Measurements from ENCODE around the gene NUDT16L1. TPM values are rescaled to one million over a fixed set of nuclear protein-coding genes. Genes with fewer than 3 reads are reported as not detected.

Gene NUDT16L1
- total and polyA plus RNA-seq, 2 of the 4 experiments (the other 2 are of a cell fraction): 22.9 to 44.3 TPM

DNA sequence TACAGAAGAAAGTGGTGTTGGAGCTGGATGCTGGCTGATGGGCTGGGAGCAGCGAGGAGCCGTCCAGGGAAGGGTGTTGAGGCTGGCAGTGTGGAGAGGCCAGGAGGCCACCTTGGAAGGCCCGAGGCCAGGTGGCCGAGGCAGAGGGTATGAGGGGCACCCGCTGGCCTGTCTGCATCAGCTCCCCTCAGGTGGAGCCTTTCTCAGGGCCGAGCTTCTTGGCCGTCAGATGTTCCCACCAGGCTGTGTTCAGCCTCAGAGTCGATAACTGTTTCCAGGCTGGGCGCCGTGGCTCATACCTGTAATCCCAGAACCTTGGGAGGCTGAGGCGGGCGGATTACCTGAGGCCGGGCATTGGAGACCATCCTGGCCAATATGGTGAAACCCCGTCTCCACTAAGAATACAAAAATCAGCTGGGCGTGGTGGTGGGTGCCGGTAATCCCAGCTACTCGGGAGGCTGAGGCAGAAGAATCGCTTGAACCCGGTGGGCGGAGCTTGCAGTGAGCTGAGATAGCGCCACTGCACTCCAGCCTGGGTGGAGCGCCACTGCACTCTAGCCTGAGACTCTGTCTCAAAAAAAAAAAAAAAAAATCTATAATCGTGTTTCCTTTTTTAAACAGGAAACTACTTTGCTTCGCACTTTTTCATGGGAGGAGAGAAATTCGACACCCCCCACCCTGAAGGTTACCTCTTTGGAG is 43.5 kb upstream of the NUDT16L1 start:
- H2BK5ac ChIP-seq (ENCODE audit: low read depth, low read length, poor library complexity, severe bottlenecking): no peak overlapping the region
- H3K9me3 ChIP-seq (ENCODE audit: control insufficient read depth, insufficient read depth, low read length): no peaks in the 10 kb centered on the region
- H2BK15ac ChIP-seq (ENCODE audit: low read depth, low read length): no peak overlapping the region
- no peak overlapping the region for H2AFZ ChIP-seq (replicated peaks; ENCODE audit: low read length, poor library complexity)
- intact Hi-C loops (cut with micrococcal nuclease): no loop called here
- no peak overlapping the region for H3K9ac ChIP-seq (ENCODE audit: low read depth, low read length)
- H3K18ac ChIP-seq (ENCODE audit: low read depth, low read length): no peak overlapping the region
- TF ChIP-seq CEBPB (IDR thresholded peaks at IDR 0.05; ENCODE audit: low read depth, low read length) (no peak), RFX5 (IDR thresholded peaks at IDR 0.05; ENCODE audit: low read depth, low read length) (no peak), CHD1 (IDR thresholded peaks at IDR 0.05; ENCODE audit: low read depth, low read length) (no peak), USF2 (IDR thresholded peaks at IDR 0.05; ENCODE audit: low read depth, low read length) (no peak), CTCF (conservative IDR thresholded peaks at IDR 0.05; ENCODE audit: low read depth, low read length) (no peak), FOS (IDR thresholded peaks at IDR 0.05; ENCODE audit: low read depth, low read length) (no peak), POLR2A (IDR thresholded peaks at IDR 0.05; ENCODE audit: low read depth, low read length) (no peak), MAZ (IDR thresholded peaks at IDR 0.05; ENCODE audit: borderline replicate concordance, low read depth, low read length) (no peak), MXI1 (IDR thresholded peaks at IDR 0.05; ENCODE audit: borderline replicate concordance, low read depth, low read length) (no peak), SMC3 (IDR thresholded peaks at IDR 0.05; ENCODE audit: low read depth, low read length) (no peak), BHLHE40 (IDR thresholded peaks at IDR 0.05; ENCODE audit: low read depth, low read length) (no peak), RCOR1 (IDR thresholded peaks at IDR 0.05; ENCODE audit: insufficient replicate concordance, low read length) (no peak), RAD21 (IDR thresholded peaks at IDR 0.05; ENCODE audit: low read length) (no peak)
- no peak overlapping the region for H4K8ac ChIP-seq (ENCODE audit: low read depth in 2 of 2, low read length in 2 of 2)
- 96% methylated on average over 16 of the region's 25 CpGs; no CpG with 5 or more reads in 1 of the 2 experiments for WGBS, 2 experiments (ENCODE audit: extremely low coverage in 2 of 2, insufficient read length in 1 of 2)
- ChIA-PET CTCF (interaction anchor here (0.6 kb wide), 1 partner anchor 12 kb away, joined by 3 read pairs; no protein-coding TSS in a partner anchor), POLR2A (ENCODE audit: unreplicated experiment) (no interaction called here)
- ATAC-seq (ENCODE audit: low read depth): no peak
- H3K14ac ChIP-seq (replicated peaks; ENCODE audit: low read depth, low read length): no peak overlapping the region
- no TSS peak for BruUV-seq (replicated peaks)
- peaks cover 15 to 49% of the 10 kb centered on the region in 2 experiments for H3K79me1 ChIP-seq (ENCODE audit: low read depth in 1 of 2, low read length in 2 of 2)
- H2BK20ac ChIP-seq (ENCODE audit: low read depth, low read length): no peak overlapping the region
- no peak overlapping the region for H3K4ac ChIP-seq (ENCODE audit: low read depth, low read length)
- dilution Hi-C loops (cut with HindIII; ENCODE audit: low sequenced_read_pairs, unreplicated experiment): no loop called here
- no peak overlapping the region for H3K4me2 ChIP-seq (ENCODE audit: low read depth, low read length)
- H3K4me3 ChIP-seq (ENCODE audit: insufficient read depth, low read depth, low read length): no peak overlapping the region
- no peak overlapping the region for H3K56ac ChIP-seq (ENCODE audit: extremely low read depth, insufficient read depth, low read length)
- peaks cover 41% of the 10 kb centered on the region for H3K36me3 ChIP-seq (ENCODE audit: control insufficient read depth, insufficient read depth, low read length)
- peaks cover 53% of the 10 kb centered on the region for H4K20me1 ChIP-seq (ENCODE audit: insufficient read depth, low read length)
- H2AK5ac ChIP-seq (ENCODE audit: low read depth, low read length): no peak overlapping the region
- DNase-seq: no peak
- in situ Hi-C loops (cut with MboI; ENCODE audit: low sequenced_read_pairs): no loop called here
- H4K5ac ChIP-seq (ENCODE audit: low read depth, low read length): no peak overlapping the region
- H3K27me3 ChIP-seq (ENCODE audit: control insufficient read depth, insufficient read depth, low read length): no peaks in the 10 kb centered on the region
- no peak overlapping the region for H4K91ac ChIP-seq (ENCODE audit: insufficient read depth, low read depth, low read length)
- H3K9me1 ChIP-seq (ENCODE audit: insufficient read depth, low read length): no peaks in the 10 kb centered on the region
- no peak overlapping the region for H2AK9ac ChIP-seq (replicated peaks; ENCODE audit: low read depth, low read length, poor library complexity)
- H3K23ac ChIP-seq (ENCODE audit: low read depth, low read length): no peak overlapping the region
- H2BK120ac ChIP-seq (ENCODE audit: low read depth, low read length): no peak overlapping the region
- no peak overlapping the region for H3K27ac ChIP-seq (ENCODE audit: insufficient read depth, low read length)
- no peaks in the 10 kb centered on the region for H3K4me1 ChIP-seq (ENCODE audit: control insufficient read depth, insufficient read depth, low read length)
